ENCODE data around the gene CLEC11A.
"Not testable (repeated sequence)": the region's sequence is repeated elsewhere in the genome, so short reads cannot be mapped to it uniquely, and the experiment has no call there.

The CLEC11A gene

DNA sequence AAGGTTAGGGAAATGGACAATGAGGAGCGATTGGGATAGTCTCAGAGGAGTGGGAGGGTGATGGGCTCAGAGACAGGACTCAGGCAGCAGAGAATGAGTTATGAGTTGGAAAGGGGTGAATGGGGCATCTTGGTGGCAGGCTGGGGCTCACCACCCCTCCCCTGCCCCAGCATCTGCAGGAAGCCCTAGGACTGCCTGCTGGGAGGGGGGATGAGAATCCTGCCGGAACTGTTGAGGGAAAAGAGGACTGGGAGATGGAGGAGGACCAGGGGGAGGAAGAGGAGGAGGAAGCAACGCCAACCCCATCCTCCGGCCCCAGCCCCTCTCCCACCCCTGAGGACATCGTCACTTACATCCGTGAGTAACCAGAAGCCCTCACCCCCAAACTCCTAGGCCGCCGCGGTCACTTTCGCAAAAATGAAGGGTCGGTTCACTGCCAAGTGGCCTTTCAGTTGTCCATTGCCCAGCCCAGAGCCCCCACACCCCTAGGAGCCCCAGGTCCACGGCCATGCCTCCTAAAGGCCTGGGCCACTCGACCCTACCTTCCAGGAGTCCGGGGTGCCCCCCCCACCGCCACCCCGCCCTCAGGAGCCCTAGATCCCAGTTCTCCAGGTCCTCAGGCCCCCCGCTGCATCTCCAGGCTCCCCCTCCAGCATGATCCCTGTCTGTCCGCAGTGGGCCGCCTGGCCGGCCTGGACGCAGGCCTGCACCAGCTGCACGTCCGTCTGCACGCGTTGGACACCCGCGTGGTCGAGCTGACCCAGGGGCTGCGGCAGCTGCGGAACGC is 764 bp downstream of the CLEC11A start:
- DNase-seq: no peak

DNA sequence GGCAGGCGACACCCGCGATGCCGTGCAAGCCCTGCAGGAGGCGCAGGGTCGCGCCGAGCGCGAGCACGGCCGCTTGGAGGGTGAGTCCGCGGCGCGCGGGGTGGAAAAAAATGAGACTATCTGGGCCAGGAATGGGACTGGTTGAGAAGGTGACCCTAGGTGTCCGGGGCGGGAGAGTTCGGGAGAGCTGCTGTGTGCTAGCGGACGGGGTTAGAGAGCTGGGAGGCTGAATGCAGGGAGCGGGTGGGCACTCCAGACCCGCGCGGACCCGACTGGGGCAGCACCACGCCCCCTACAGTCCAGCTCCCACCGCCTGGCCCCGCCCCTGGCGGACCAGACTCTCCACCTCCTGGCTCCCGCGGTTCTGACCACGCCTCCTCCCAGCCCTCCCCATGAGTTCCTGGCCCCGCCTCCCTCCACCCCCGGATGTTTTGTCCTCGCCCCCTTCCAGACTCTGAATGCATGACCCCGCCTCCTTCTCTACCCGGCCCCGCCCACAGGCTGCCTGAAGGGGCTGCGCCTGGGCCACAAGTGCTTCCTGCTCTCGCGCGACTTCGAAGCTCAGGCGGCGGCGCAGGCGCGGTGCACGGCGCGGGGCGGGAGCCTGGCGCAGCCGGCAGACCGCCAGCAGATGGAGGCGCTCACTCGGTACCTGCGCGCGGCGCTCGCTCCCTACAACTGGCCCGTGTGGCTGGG is 1.5 kb downstream of the CLEC11A start:
- DNase-seq: peak; percentile 96

DNA sequence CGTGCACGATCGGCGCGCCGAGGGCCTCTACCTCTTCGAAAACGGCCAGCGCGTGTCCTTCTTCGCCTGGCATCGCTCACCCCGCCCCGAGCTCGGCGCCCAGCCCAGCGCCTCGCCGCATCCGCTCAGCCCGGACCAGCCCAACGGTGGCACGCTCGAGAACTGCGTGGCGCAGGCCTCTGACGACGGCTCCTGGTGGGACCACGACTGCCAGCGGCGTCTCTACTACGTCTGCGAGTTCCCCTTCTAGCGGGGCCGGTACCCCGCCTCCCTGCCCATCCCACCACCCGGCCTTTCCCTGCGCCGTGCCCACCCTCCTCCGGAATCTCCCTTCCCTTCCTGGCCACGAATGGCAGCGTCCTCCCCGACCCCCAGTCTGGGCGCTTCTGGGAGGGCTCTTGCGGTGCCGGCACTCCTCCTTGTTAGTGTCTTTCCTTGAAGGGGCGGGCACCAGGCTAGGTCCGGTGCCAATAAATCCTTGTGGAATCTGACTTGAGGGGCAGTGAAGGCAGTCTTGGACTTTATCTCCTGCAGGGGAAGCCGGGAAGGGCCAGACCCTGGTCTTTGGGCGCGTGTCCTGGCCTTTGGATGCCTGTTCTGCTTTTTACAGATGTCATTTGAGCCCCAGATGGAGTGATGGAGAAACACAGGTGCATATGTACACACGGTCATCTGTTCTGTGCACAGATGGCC is 2.2 kb downstream of the CLEC11A start:
- DNase-seq: no peak

DNA sequence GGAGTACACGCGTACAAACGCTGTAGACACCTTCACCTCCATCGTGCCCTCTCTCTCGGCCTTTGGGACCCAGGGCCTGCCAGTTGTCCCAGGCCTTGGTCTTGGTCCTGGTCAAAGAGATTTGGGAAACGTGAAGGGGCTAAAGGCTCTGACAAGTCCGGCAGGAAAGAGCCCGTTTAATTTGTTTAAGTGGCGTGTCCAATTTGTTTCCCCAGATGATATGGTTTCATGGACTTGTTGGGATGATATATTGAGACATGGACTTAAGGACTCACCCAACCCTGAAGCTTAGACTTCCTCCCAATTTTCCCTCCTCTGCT is 2.7 kb downstream of the CLEC11A start:
- DNase-seq: no peak

DNA sequence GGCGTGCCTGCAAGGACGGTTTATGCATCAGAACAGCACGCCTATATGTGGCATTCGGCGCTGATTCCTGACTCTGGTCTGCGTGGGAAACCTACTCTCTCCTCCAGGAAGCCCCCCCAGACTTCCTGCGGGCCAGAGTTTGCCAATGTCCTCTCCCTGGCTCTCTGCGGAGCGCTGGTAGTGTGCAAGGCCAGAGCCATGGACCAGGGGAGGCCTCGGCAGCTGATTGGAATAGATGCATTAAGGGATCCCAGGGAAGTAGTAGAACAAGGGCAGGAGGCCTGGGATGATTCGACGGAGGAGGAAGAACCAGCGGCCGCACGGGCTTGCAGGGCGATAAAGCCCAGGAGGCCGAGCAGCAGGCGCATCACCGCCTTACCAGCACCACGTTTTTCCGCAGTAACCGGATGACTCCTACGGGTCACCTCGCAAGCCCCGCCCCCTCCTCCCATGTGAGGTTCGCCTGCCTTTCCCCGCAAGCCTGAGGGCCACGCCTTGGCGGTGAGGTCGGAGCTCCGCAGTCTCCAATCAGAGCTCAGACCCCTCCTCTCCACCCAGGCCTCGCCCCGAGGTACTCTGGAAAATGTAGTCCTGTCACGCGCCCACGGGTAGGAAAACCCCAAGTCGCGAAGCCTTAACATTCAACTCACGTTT is 5.0 kb downstream of the CLEC11A start:
- DNase-seq: no peak

DNA sequence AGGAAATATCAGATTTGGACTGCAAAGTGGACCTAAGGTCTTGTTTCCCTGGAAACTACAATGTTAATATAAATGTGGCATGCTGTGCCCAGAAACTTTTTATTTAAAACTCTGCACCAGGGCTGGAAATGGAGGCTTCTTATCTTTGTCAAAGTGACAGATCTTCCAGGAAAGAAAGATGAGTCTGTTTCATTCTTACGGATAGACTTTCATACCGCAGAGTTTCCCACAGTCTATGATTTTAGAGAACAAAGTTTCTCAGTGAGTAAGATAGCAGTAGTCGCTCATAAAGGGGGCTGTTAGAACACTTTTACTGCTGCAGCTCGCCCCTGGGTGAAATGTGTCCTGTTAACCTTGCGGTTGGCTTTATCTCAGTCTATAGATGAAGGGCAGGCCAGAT is 6.7 kb downstream of the CLEC11A start:
- no peak for DNase-seq

DNA sequence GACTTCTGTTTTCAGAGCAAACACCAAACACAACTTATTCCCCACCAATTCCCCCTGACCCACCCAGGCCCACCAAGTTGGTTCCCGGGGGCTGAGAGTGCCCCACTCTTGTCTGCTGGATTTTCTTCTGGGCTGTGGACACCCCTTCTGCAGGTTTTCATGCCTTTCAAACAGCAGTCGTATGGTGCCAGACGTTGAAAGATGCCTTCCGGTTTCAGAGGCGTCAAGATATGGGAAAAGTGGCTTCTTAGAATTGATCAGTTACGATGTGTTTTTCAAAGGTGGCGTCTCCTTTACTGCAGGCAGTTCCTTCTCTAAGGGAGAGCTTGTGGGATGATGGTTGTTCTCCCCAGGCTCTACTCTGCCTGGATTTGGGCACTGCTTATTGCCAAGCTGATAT is 12.7 kb downstream of the CLEC11A start:
- no peak for DNase-seq

DNA sequence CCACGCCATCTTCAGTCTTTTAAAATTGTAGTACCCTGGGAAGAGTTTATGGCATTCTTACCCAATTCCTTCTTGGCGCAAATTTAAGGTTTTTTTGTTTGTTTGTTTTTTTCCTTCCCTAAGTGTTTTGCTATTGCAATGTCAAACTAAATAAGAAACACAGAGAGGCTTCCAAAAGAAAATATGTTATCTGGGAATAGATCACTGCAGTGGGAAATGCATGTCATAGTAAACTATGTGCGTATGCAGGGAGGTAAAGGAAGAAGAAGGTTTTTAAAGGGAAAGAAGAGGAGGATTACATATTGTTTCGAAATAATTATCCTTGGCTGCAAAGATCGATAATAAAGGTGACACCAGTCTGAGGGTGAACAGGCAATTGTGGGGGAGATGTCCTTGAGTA is 13.2 kb downstream of the CLEC11A start:
- DNase-seq: no peak

DNA sequence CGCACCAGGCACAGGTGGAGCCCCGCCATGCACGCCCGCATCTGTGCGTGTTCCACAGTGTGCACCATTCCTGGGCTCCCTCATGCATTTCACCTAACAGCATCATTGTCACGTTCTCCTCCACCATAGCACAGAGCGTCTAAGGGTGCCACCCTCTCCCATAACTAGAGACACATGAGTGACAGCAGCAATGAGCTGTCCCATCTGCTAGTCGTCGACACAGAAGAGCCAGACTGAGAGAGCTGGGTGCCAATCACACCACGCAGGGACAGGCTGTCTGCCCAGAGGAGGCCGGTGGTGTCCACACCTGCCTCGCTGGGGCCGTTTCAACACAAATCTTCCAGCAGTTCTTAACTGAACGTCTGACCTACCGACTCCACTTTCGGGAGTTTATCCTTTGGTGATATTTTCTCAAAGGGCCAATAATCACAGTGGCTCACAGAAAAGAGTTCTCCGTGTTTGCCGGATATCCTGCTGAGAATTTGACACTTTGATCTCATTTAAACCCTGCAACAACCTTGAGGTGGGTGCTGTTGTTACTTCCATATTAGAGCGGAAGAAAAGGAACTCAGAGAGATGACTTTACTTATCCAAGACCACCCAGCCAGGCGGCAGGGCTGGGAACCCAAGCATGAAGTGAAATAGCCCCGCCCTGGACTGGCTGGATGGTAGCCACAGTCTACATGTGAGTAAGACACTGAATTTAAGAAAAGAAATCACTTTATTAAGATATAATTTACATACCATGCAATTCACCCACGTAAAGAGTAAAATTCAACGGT is 16.2 kb downstream of the CLEC11A start:
- DNase-seq: no peak

DNA sequence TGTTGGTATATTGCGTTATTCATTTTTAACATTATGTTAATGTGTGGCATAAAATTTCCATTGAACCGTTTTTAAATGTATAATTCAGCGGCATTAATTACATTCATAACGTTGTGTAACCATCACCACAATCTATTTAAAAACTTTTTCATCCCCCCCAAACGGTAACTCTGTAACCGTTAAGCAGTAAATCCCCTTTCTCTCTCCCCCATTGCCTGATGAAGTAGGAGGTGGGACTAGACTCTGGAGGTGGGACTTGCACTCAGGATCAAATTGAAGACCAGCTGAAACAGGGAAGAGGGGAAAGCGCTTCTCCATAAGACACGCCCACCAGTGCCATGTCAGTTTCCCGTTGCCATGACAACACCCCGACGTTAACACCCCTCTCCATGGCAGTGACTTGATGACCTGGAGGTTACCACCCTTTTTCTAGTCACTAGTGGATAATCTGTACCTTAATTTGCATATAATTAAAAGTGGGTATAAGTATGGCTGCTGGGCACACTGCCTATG is 16.8 kb downstream of the CLEC11A start:
- no peak for DNase-seq

DNA sequence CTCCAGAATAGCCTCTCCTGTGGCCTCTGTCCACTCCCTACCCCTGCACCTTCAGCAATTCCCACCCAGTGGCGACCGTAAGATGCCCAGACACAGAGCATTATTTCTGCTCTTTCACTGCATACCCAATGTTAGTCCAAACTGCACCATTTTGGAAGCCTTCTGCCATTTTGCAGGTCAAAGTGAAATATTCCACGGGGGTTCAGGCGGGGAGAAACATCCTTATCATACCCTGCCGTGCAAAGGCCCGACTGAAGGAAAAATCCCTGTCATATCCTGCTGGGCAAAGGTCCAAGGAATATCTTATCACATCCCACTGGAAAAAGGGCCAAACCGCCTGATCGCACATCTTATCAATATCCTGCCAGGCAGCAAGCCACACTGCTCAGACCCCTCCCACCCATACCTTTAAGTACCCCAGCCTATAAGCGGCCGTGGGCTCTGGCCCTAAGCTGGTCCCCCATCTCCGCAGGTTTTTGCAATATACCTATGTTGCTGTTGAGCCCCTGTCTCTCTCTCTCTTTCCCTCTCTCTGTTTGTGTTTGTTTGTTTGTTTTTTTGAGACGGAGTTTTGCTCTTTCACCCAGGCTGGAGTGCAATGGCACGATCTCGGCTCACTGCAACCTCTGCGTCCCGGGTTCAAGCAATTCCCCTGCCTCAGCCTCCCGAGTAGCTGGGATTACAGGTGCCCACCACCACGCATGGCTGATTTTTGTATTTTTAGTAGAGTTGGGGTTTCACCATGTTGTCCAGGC is 18.2 kb downstream of the CLEC11A start:
- DNase-seq: no peak

DNA sequence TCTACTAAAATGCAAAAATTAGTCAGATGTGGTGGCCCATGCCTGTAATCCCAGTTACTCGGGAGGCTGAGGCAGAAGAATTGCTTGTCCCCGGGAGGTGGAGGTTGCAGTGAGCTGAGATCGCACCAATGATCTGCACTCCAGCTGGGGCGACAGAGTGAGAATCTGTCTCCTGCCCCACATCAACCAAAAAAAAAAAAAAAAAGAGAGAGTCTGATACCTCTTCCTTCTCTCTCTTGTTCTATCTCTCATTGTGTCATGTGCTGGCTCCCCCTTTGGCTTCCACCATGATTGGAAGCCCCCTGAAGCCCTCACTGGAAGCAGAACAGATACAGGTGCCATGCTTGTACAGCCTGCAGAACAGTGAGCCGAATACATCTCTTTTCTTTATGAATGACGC is 20.4 kb downstream of the CLEC11A start:
- DNase-seq: no peak

DNA sequence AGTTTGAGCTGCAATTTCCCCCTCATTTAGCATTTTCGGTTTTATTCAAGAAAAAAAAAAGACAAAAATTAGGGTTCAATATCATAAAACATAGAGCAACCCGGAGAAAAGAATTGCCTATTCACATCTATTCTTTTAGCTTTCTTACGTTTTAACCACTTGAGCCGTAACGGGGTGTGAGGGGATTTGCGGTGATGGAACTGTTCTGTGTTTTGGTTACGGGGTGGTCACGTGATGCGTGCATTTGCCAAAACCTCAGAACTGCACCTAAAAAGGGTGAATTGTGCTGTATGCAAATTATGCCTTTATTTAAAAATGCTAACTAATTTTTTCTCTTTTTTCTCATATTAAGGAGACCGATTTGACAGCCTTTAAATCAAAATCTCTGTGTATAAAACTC is 22.1 kb downstream of the CLEC11A start:
- no peak for DNase-seq

DNA sequence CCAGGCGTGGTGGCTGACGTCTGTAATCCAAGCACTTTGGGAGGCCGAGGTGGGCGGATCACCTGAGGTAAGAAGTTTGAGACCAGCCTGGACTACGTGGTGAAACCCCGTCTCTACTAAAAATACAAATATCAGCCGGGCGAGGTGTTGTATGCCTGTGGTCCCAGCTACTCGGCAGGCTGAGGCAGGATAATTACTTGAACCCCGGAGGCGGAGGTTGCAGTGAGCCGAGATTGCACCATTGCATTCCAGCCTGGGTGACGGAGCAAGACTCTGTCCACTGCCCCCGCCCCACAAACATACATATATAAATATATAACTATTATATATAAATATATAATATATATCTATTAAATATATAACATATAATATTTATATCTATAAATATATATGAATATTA is 24.0 kb downstream of the CLEC11A start:
- DNase-seq: not testable (repeated sequence)

DNA sequence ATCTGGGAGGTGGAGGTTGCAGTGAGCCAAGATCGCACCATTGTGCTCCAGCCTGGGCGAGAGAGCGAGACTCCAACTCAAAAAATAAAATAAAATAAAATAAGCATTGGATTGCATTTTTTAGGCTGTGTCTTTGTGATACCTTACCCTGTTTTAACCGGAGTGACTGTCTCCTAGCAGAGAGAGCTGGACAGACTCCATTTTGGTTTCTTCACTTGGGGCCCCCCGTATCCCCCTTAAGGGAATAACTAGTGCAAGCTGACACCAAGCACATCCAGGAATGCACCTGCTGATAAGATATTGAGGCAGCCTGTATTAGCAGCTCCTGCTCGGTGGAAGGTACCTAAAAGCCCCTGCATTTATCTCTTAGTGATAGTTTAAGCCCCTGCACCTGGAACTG is 26.3 kb downstream of the CLEC11A start:
- DNase-seq: no peak

DNA sequence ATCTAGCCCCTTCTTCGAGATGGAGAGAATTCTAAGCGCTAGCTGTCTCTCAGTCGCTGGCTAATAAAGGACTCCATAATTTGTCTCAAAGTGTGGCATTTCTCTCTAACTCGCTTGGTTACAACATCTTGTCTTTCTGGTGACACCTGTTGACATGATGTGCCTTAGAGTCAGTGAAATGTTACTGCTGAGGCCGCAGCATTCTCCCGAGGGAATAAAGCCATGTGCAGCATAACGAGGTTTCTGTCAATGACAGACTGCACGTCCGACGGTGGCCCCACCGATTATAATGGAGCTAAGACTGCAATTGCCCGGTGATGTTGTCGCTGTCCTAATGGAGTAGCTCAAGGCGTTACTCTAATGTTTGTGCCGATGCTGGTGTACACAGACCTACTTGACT is 26.8 kb downstream of the CLEC11A start:
- no peak for DNase-seq

DNA sequence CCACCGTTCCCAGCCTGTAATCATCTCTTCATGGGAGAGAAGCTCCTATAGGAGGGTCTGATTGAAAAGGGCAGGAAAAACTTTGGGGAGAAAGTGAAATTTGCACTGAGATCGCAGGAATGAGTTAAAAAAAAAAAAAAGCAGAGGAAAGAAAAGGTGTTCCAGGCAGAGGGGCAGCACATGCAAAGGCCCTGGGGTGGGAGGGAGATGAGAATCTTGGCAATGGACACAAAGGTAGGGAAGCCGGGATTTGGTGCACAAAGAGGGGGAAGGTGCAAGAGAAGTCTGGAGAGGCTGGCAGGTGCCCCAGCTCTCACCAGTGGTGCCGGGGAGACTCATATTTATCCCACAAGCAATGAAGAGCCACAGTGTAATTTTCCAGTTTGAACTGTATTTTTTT is 30.7 kb downstream of the CLEC11A start:
- DNase-seq: no peak

DNA sequence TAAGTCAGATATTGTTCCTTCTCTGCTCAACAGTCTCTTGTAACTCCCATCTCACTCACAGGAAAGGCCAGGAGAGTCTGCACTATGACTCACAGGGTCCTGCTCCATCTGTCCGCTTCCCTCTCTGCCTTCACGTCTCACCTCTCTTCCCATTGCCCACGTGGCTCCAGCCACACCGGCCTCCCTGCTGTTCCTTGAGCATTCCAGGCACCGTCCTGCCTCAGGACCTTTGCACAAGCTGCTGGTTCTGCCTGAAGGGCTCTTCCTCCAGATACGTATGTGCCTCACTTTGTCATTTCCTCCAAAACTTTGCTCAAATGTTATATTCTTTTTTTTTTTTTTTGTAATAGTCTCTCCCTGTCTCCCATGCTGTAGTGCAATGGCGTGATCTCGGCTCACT is 33.1 kb downstream of the CLEC11A start:
- not testable (repeated sequence) for DNase-seq

DNA sequence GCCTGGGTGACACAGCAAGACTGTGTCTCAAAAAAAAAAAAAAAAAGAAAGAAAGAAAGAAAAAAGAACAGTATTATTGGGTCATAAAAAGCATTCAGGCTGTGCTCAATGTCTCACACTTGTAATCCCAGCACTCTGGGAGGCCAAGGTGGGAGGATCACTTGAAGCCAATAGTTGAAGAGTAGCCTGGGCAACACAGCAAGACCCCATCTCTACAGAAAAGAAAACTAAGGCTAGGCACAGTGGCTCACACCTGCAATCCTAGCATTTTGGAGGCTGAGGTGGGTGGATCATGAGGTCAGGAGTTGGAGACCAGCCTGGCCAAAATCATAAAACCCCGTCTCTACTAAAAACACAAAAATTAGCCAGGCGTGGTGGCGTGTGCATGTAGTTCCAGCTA is 34.5 kb downstream of the CLEC11A start:
- not testable (repeated sequence) for DNase-seq

DNA sequence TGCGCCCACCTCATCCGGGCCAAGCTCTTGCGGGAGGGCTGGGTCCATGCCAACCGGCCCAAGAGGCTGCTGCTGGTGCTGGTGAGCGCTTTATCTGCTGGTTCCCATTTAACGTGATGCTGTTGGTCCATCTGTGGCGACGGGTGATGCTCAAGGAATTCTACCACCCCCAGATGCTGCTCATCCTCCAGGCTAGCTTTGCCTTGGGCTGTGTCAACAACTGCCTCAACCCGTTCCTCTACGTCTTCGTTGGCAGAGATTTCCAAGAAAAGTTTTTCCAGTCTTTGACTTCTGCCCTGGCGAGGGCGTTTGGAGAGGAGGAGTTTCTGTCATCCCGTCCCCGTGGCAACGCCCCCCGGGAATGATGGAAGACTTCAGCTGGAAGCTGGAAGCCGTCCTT is 35.9 kb downstream of the CLEC11A start:
- DNase-seq: not testable (repeated sequence)

DNA sequence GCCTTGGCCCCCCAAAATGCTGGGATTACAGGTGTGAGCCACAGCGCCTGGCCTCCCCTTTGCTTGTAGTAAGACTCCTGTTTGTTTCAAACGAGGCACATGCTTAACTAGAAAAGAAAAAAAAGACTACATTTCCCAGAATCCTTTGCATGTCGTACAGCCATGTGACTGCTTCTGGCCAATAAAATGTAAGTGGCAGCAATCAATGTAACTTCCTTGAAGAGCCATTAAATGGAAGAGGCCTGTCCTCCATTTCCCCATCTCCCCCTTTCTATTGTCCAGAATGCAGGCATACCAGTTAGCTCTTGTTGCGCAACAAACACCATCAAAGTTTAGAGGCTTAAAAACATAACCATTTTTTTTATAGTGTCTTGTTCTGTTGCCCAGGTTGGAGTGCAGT is 36.7 kb downstream of the CLEC11A start:
- no peak for DNase-seq

DNA sequence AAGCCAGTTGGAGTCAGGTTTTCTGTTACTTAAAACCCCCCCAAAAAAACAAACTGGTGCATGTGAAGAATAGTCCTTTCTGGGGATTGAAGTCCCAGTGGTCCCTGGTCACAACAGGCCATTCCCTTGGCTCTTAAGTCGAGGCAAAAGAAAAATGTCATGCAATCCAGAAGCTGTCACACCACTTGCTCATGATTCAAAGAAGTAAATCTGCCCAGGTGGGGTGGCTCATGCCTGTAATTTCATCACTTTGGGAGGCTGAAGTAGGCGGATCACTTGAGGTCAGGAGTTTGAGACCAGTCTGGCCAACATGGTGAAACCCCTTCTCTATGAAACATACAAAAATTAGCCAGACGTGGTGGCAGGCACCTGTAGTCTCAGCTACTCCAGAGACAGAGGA is 38.3 kb downstream of the CLEC11A start:
- DNase-seq: not testable (repeated sequence)

Data from kidney glomerular epithelial cell (primary cell).